Femur (tissue), 1 donor: ENCODE results near the gene DNAH10.
"Not testable (repeated sequence)": the region's sequence is repeated elsewhere in the genome, so short reads cannot be mapped to it uniquely, and the experiment has no call there.

Source experiments
- DNase-seq: peaks from one replicate; pipeline ENCODE4 v3.0.0-alpha.2; 2017

Gene DNAH10

DNA sequence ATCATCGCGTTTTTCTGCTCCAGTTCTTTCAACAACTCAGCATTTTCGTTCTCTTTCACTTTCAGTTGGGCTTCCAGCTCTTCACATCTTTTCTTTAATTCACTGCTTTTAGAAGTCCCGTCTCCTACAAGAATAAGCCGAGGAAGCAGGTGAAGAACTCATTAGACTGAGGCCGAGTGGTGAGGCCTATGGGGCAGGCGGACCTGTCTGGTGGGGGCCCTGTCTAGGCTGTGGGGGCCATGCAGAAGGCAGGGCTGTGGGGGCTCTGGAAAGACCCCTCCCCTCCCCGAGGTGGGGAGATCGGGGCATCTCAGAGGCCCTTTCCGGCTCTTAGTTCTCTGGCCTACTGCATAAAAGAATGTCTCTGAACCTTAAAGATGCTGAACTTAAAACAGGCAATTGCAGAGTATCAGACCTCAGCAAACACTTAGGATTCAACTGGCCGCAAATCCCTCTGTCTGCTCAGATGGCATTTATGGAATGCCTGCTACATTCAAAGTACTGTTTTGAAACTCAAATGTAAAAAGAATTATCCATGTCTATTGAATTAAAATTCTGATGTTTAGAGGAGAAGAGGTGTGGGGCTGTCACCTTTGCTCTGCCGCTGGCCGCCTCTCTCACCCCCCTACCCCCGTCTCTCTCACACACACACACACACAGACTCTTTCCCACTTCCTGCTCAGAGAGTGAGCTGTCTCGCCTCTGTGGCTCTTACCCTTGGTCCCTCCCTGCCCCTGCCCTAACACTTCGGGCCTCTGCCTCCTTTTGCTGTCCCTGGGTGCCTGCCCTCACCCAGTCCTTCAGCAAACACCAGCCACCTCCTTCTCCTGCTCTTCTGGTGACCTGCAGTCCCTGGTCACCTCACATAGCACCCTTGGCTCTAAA is 175.8 kb downstream of the DNAH10 start:
- no peak for DNase-seq

DNA sequence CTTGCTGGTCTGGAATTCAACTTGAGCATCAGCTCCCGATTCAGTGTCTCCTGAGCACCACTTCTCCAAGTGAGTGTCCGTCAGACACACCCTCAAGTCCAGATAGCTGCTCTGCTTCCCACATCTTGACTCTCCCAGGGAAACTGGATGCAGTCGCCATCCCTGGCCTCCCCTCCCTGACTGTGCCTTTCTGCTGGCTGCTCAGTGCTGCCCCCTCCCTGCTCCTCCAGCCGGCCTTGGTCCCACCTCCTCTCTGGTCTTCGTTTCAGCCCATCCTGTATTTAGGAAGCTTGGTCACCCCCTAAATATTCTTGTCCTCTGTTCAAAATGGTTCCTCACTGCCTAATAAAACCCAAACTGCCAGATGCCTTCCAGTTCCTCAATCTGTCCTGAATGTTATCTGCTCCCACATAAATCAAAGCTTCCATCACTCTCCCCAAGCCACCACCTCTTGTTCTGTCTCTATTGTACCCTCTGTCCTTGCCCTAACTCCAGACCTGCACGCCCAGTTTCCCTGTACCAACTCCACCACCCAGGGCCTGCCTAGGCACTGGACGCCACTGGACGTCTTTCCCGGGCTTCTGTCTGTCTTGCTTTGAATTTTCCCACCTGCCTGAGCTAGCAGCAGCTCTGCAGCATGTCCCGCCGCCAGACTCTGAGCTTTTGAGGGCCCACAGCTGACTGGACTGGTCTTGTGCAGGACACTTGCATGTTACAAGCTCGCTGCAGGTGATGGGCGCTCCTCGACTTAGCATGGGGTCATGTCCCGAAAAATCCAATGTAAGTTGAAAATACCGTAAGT is 176.8 kb downstream of the DNAH10 start:
- no peak for DNase-seq

DNA sequence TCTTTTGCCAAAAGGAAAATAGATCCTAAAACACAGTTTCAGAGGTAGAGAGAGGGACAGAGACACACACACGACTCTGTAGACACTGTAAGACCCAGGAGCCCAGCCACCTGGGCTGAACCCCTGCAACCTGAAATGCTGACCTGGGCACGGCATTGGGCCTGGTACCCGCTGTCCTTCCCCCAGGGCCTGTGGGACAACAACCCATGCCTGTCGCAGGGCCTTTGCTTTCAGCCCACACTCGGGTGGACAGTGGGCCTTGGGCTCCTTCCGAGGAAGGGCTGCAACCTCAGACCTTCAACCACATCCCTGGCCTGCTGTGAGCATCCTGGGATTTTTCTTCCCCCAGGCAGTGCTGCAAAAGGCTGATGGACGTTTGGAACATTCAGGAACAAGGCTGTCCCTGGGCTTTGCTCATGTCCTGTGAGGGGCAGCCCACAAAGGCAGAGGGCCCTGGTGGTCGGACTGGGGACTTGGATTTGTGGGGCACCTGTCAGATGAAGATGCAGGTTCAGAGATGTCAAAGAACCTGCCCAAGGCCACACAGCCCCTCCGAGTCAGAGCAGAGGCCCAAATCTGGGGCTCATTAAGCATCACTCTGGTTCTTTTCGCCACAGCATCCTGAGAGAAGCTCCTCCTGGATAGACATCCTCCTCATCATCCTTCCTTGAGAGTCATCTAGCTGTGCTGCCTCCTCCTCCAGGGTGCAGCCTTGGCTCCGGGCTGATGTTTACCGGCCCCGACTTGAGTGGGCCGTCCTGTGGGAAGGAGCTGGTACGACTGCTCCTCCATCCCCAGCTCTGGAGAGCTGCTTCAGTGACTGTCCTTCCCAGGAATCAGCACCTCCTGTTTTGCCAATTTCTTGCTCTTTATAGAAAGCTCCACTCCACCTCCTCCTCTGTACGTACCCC is 177.9 kb downstream of the DNAH10 start:
- no peak for DNase-seq

DNA sequence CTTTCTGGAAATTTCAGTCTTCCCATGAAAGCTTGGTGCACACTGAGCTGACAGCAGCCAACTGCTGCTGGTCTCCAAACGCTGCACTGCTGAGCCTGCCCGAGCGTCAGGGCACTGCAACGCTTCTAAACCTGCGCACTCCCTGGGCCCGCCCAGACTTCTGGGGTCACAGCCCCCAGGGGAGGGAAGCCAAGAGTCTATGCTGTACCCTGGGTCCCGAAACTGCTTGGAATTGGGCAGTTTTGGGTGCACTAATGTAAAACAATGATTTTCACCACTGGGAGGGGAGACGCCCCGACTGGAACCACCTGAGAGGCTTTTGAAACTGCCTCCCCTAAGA is 178.5 kb downstream of the DNAH10 start:
- DNase-seq: no peak

DNA sequence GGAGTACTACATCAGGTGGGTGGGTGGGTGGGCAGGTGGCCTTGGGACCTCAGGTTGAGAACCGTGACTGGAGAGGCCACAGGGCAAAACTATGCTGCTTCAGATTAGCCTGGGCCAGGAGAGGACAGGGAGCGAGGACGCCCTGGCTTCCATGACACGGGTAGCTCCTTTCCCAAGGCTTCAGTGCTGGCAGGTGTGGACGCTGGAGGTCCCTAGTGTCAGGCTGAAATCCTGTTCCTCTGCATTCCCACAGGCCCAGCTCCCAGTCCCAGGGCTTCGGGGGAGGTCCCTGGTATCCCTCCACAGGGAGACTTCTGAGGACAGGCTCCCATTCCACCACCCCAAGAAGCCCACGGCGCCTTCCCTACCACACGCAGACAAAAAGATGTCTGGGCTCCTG is 178.9 kb downstream of the DNAH10 start:
- DNase-seq: no peak

DNA sequence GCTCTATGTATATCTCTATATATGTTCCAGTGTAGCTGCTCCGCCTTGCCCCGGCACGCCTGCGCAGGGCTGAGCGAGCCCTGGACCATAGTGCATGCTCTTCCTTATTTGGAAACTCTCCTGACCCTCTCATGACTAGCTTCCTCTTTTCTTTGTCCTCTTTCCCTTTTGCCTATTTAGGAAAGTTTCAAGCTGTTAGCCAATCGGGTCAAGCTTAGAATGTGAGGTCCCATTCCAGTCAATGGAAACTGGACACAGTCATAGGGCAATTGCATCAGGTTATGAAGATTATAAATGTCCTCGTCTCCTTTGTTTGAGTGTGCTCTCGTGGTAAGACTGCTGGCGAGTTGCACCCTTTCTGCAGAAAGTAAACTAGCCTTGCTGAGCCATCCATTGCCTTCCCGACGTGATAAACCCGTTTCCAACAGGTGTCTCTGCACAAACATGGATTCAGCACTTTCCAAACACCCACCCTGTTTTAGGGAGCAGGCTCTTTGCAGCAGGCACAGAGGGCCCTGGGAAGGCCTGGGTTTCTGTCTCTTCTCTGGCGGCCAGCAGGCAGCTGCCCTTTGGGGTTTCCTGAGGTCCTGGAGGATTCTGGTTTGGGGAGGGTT is 179.6 kb downstream of the DNAH10 start:
- no peak for DNase-seq

DNA sequence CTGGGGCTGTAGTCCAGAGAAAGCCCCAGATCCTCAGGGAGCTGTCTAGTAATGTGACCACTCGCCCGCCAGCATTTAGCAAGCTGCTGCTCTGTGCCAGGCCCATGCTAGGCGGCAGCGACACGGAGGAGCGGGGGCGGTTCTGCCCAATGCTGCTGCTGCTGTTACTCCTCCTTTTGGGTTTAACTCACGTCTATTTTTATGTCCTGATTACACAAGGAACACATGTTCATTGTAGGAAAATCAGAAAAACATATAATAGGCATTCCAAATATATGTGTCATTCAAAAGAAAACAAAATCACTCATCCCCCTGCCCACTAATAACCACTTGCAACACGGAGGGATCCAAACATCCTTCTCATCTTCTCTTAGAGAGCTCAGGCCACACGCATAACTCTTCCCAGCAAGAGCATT is 180.1 kb downstream of the DNAH10 start:
- peak; percentile 58 for DNase-seq

DNA sequence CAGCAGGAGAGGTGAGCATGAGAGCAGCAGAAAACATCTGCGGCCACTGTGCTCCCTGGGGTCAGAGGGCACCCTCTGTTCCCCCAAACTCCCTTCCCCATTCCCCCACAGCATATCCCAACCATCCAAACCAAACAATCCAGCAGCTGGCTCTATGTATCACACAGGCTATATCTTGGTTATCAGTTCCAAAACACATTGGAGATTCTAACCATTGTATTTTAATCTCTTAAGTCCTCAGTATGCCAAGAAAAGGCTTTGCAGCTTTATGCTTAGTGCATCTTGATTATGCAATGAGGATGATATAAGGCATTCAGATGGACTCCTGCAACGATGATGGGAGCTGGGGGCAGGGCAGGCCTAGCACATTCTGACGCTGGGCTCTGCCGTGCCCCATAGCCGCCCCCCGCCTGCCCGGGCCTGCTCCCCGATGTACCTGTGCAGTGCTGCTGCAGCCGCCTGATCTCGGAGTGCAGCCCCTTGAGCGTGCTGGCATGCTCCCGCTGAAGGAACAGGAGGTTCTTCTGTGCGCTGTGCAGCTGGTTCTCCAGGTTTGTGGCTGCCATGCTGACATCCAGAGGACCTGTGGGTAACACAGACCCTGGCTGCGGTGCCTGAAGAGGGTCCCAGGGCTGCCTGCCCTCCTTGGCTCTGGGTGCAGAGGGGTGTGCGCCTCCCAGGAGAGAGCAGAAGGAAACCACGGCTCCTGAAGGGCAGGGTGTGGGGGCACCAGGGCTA is 181.0 kb downstream of the DNAH10 start:
- no peak for DNase-seq

DNA sequence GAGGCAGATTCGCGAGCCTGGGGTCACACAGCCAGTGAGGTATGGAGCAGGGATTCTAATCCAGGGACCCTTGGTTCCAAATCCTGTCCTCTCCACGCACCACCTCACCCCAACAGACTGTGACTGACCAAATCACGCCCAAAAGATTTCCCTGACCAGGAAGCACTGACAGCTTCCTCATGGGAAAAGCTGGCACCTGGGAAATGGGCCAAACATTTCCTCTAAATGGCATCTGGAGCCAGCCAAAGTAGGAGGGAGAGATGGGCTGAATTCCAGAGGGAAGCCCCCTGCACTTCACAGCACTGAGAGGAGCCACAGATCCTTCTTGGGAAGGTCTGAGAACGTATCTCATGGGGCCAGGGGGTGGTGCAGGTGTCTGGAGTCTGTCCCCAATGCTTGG is 181.7 kb downstream of the DNAH10 start:
- no peak for DNase-seq

DNA sequence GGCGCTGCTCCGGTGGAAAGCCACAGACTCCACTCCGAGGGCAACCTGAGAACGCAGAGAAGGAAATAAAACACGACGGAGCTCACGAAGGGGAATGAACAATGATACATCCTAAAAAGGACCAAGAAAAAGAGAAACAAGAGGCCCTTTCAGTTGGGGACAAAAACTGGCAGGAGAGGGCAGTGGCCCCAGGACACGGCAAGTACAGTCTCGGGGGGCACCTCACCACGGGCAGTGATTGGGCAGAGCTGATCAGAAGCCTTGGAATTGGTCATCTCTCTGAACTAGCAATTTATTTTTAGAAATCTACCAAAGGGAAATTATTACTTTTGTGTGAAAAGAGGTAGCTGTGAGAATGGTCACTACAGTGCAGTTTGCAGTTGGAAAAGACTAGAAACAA is 182.6 kb downstream of the DNAH10 start:
- DNase-seq: no peak

DNA sequence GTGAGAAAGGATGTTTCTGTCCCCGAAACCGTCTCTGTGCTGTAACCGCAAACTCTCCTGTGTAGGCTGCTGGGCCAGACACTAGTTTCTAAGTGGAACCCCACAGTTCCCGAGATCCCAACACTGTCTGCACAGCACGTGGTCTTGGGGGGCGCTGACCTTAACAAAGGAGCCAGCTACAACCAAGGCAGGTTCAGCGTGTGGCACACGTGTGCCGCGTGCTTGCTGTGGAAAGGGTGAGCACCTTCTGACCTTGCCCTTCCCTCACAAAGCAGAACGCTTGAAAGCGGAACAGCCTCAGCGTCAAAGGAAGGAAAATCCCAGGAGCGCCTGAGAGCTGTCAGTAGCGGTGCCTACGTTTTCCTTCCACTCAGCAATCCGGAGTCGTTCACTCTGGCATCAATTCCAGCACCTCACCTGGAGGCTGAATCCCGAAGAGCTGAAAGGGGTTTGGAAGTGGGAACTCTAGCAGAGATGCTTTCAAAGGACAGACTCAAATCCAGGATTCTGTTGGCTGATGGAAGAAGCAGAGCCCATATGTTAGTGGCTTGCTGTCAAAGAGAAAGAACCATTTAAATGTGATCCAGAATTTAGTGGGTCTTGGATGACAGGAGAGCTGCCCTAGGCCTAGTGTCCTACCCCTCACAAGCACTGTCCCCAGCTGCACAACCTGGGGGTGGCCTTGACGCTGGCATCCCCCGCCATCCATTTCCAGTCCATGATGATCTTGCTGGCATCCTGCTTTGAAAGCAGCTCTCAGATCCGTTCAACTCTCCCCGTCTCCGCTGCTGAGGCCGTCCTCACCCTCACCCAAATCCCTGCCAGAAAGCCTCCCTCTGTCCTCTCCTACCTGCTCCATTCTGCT is 183.4 kb downstream of the DNAH10 start:
- DNase-seq: no peak

DNA sequence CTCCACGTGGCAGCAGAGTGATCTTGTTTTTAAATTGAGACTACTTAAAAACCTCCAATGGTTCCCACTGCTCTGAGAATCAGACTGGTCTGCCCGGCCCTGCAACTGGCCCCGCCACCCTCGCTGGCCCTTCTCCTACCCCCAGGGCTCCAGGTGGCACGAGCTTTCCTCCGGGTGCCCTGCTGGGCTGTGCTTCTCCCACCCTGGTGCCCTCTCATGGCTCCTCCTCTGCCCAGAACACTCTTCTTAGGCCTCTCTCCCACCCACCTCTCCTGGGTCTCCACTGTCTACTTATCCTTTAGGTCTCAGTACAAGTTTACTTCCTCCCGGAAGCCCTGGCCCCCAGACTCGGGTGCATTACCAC is 184.0 kb downstream of the DNAH10 start:
- DNase-seq: no peak

DNA sequence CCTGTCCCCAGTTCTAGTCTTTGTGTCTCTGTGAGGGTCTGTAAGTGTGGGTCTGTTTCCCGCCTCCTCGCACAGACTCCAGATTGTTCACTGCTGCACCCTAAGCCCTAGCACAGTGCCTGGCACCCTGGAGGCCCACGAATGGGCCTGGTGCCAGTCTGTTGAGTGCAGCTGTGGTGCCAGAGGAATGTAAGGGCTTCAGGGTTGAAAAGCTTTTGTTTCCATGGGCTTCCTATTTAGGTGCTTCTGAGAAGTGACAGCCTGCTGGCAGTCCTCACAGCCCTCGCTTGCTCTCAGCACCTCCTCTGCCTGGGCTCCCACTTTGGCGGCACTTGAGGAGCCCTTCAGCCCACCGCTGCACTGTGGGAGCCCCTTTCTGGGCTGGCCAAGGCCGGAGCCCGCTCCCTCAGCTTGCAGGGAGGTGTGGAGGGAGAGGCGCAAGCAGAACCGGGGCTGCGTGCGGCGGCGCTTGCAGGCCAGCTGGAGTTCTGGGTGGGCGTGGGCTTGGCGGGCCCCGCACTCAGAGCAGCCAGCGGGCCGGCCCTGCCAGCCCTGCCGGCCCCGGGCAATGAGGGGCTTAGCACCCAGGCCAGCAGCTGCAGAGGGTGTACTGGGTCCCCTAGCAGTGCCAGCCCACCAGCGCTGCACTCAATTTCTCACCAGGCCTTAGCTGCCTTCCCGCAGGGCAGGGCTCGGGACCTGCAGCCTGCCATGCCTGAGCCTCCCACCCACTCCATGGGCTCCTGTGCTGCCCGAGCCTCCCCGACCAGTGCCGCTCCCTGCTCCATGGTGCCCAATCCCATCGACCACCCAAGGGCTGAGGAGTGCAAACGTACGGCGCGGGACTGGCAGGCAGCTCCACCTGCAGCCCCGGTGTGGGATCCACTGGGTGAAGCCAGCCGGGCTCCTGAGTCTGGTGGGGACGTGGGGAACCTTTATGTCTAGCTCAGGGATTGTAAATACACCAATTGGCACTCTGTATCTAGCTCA is 184.7 kb downstream of the DNAH10 start:
- DNase-seq: not testable (repeated sequence)

DNA sequence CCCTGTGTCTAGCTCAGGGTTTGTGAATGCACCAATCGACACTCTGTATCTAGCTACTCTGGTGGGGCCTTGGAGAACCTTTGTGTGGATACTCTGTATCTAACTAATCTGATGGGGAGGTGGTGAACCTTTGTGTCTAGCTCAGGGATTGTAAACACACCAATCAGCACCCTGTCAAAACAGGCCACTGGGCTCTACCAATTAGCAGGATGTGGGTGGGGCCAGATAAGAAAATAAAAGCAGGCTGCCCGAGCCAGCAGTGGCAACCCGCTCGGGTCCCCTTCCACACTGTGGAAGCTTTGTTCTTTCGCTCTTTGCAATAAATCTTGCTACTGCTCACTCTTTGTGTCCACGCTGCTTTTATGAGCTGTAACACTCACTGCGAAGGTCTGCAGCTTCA is 185.4 kb downstream of the DNAH10 start:
- DNase-seq: not testable (repeated sequence)

DNA sequence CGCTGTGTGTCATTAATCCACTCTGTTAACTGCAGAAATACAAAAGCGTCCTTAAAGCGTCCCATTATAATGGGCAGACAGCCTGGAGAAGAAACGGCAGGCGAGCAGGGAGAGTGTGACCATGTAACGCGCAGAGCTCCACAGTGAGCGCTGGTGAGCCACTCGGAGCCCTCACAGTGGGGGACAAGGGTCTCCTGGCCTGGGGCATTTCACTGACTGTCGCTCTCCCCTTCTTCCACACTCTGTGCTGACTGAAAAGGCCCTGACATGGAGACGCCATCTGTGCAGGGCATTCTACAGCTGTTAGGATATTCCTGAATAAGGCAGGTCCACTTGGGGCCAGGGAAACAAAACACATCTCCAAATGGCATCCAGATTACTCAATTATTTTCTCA is 186.3 kb downstream of the DNAH10 start:
- no peak for DNase-seq

DNA sequence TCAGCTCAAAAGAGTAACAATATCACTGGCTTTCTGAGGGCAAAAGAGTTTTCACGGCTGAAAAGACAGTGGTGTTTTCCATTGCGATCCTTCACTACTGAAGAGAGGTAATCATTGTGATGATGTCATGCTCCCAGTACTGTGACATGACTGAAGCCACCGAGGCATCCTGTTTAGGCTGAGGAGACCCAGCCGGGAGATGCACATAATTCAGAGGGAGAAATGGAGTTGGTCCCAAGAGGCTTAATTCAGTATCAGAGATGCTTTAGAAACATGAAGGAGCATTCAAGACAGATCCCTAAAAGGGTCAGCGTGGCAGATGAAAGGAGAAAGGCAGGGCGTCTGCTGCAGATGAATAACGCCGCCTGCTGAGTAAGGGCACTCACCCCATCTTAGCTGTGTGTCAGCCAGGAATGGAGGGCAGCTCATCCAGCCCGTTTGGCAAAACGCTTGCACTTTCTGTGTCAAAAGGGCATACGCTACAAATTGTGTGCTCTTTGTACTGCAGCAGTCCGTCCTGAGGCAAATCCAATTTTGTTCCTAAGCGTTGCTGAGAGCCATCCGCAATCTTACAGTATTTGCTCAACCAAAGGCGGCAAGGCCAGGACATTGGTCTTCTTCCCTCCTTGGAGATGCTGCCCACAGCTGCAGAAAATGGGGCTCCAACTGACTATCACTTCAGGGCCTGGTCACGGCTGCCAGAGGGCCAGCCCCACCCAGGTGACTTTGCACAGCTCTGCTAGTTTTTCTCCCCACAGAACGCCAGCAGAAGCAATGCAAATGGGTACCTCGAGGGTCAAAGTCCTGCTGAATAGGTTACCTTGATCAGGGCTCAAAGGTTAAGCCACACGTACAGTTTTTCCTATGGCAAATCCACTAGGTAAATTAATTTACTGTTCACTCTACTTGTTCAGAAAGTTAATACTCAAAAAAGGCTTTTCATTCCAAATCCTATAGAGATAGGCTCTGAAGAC is 187.0 kb downstream of the DNAH10 start:
- DNase-seq: no peak

DNA sequence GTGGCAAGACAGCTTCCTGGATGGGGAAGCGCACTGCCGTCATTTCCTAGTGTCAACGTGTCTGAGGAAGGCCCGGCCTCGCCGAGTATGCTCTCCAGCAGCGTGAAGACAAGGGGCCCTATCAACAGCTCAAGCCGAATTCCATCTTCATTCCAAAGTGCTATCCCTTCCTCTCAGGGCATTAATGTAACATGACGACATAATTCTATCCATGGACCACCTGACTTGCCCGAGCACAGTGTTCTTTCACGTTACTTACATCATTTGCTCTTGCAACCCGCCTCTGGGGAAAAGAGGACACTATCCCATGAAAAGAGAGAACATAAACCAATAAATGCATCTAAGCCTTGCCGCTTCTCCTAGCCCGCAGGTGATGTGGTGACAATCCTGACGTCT is 187.7 kb downstream of the DNAH10 start:
- DNase-seq: no peak
